HG02571 (cell line): ENCODE data around the gene RPS14.
"Not testable (repeated sequence)": the region's sequence is repeated elsewhere in the genome, so short reads cannot be mapped to it uniquely, and the experiment has no call there.

Source experiments
- ATAC-seq: cut with Tn5 transposase; IDR thresholded peaks from one replicate; pipeline ENCODE4 v1.9.1; 2021; ENCODE audit warnings: mild to moderate bottlenecking, moderate library complexity; ENCODE audit not compliant: unreplicated experiment

RPS14 gene

GRCh38 chr5:150446583-150446982 is 3.0 kb downstream of the RPS14 start:
- no peak for ATAC-seq

GRCh38 chr5:150446088-150446487 is 3.5 kb downstream of the RPS14 start:
- ATAC-seq, result no peak

- no peak for ATAC-seq
These were observed 4.8 kb downstream of the RPS14 start for GRCh38 chr5:150444770-150445169.

- ATAC-seq, result no peak
These were observed 6.1 kb downstream of the RPS14 start for GRCh38 chr5:150443242-150444075.

- no peak for ATAC-seq
These were observed 6.8 kb downstream of the RPS14 start for GRCh38 chr5:150442699-150443080.

GRCh38 chr5:150441813-150442698 is 7.5 kb downstream of the RPS14 start:
- ATAC-seq, result no peak

- ATAC-seq, result no peak
These were observed 8.4 kb downstream of the RPS14 start for GRCh38 chr5:150440948-150441812.

- no peak for ATAC-seq
These were observed 10.5 kb downstream of the RPS14 start for GRCh38 chr5:150438873-150439546.

- ATAC-seq, result peak; percentile 87
These were observed 13.3 kb downstream of the RPS14 start for GRCh38 chr5:150436141-150436680.

- ATAC-seq, result no peak
These were observed 15.1 kb downstream of the RPS14 start for GRCh38 chr5:150434464-150434863.

GRCh38 chr5:150431574-150431973 is 18.0 kb downstream of the RPS14 start:
- no peak for ATAC-seq

- ATAC-seq, result no peak
These were observed 18.5 kb downstream of the RPS14 start for GRCh38 chr5:150431048-150431447.

- no peak for ATAC-seq
These were observed 20.1 kb downstream of the RPS14 start for GRCh38 chr5:150429410-150429873.

- ATAC-seq, result no peak
These were observed 20.6 kb downstream of the RPS14 start for GRCh38 chr5:150428978-150429377.

GRCh38 chr5:150428106-150428876 is 21.2 kb downstream of the RPS14 start:
- no peak for ATAC-seq

- ATAC-seq, result not testable (repeated sequence)
These were observed 23.4 kb downstream of the RPS14 start for GRCh38 chr5:150426165-150426564.

- no peak for ATAC-seq
These were observed 26.8 kb downstream of the RPS14 start for GRCh38 chr5:150422758-150423157.

GRCh38 chr5:150422075-150422474 is 27.5 kb downstream of the RPS14 start:
- ATAC-seq, result no peak

- peak; percentile 72 for ATAC-seq
These were observed 29.8 kb downstream of the RPS14 start for GRCh38 chr5:150419630-150420270.
